H1 (cell line): Measurements from ENCODE around the gene ZNF318. TPM values are rescaled to one million over a fixed set of nuclear protein-coding genes. Genes with fewer than 3 reads are reported as not detected.

Experiments
- CTCF ChIA-PET: fragments of 300-600 bp; sonication (Branson Sonifier 250); formaldehyde crosslinking; loops from one replicate; lab custom pipeline; 2021; ENCODE audit not compliant: partially characterized antibody; lab: Charles Lee
- POLR2A ChIA-PET: fragments of 300-600 bp; sonication (Branson Sonifier 250); formaldehyde crosslinking; loops from one replicate; lab custom pipeline; 2021; ENCODE audit warnings: inconsistent platforms; ENCODE audit not compliant: partially characterized antibody; lab: Charles Lee
- DNase-seq, 2 experiments: peaks; one replicate each; pipeline versions ENCODE4 v3.0.0 to v3.0.0-alpha.2; 2010 to 2022; ENCODE audit warnings: low spot score in 2 of 2, low read depth in 1 of 2, mixed read lengths in 1 of 2
- FAIRE-seq: peaks from 2 replicates; lab custom pipeline; 2011; peaks lifted over from hg19 to GRCh38; lab: Jason Lieb, UNC
- H2AFZ ChIP-seq: 2 replicates; pipeline ENCODE4 v1.8.1; 2012; ENCODE audit warnings: low read length, inconsistent platforms
- H2AK5ac ChIP-seq: 2 replicates; pipeline ENCODE4 v1.6.1; 2013; ENCODE audit warnings: low read depth, low read length
- H2BK120ac ChIP-seq: replicated peaks from 2 replicates; pipeline ENCODE3; 2013; ENCODE audit warnings: low read depth, low read length, inconsistent platforms
- H2BK12ac ChIP-seq: 2 replicates; pipeline ENCODE4 v1.6.1; 2013; ENCODE audit warnings: low read depth, low read length
- H2BK15ac ChIP-seq: 2 replicates; pipeline ENCODE4 v1.6.1; 2013; ENCODE audit warnings: low read length
- H2BK20ac ChIP-seq: 2 replicates; pipeline ENCODE4 v1.6.1; 2013; ENCODE audit warnings: low read length
- H2BK5ac ChIP-seq: 2 replicates; pipeline ENCODE4 v1.6.1; 2013; ENCODE audit warnings: low read depth, low read length
- H3K14ac ChIP-seq: 2 replicates; pipeline ENCODE4 v1.6.1; 2013; ENCODE audit warnings: inconsistent platforms; ENCODE audit not compliant: insufficient read length
- H3K18ac ChIP-seq: 2 replicates; pipeline ENCODE4 v1.6.1; 2013; ENCODE audit warnings: low read length; ENCODE audit errors: extremely low read depth
- H3K23ac ChIP-seq: 2 replicates; pipeline ENCODE4 v1.6.1; 2013; ENCODE audit warnings: inconsistent platforms; ENCODE audit not compliant: insufficient read length
- H3K23me2 ChIP-seq: 2 replicates; pipeline ENCODE4 v1.6.1; 2013; ENCODE audit warnings: low read depth, low read length
- H3K27ac ChIP-seq: 2 replicates; pipeline ENCODE4 v1.6.1; 2011; ENCODE audit warnings: low read depth, low read length, inconsistent platforms
- H3K27me3 ChIP-seq, 4 experiments: replicated peaks in 1 of 4; 1 replicate in 1 of 4; 2 replicates in 3 of 4; pipeline versions ENCODE4 v1.6.1 to v1.8.1; 2011 to 2013; ENCODE audit warnings: low read length in 3 of 4, mild to moderate bottlenecking in 3 of 4, inconsistent platforms in 2 of 4, mixed read lengths in 2 of 4, moderate library complexity in 1 of 4; ENCODE audit not compliant: control insufficient read depth in 3 of 4, insufficient read depth in 3 of 4; ENCODE audit errors: extremely low read depth in 1 of 4
- H3K36me3 ChIP-seq, 4 experiments: 2 replicates each; pipeline versions ENCODE4 v1.6.1 to v1.8.1; 2011 to 2013; ENCODE audit warnings: mild to moderate bottlenecking in 4 of 4, low read length in 3 of 4, moderate library complexity in 2 of 4, control low read depth in 1 of 4, inconsistent platforms in 1 of 4; ENCODE audit not compliant: insufficient read depth in 4 of 4, control insufficient read depth in 2 of 4
- H3K4ac ChIP-seq: replicated peaks from 2 replicates; pipeline ENCODE3; 2013; ENCODE audit warnings: low read length, low read depth, mixed read lengths, inconsistent platforms; ENCODE audit not compliant: insufficient read length
- H3K4me1 ChIP-seq, 4 experiments: replicated peaks in 1 of 4; 1 replicate in 1 of 4; 2 replicates in 3 of 4; pipeline versions ENCODE4 v1.6.1 to v1.8.1; 2011 to 2013; ENCODE audit warnings: low read length in 3 of 4, inconsistent platforms in 2 of 4, mixed read lengths in 1 of 4; ENCODE audit not compliant: insufficient read depth in 4 of 4, control insufficient read depth in 3 of 4
- H3K4me2 ChIP-seq, 2 experiments: 2 replicates each; pipeline versions ENCODE4 v1.6.1 to v1.8.1; 2011 to 2013; ENCODE audit warnings: low read depth in 2 of 2, low read length in 2 of 2, control low read depth in 1 of 2, inconsistent platforms in 1 of 2, mild to moderate bottlenecking in 1 of 2; ENCODE audit not compliant: insufficient read depth in 1 of 2
- H3K4me3 ChIP-seq, 4 experiments: fragments of 200-600, 300-600 bp in 1 of 4; sonication (generic), shearing (Covaris generic), sonication (Bioruptor Twin) in 1 of 4; 2 replicates each; pipeline versions ENCODE4 v1.5.1 to v1.8.1; 2011 to 2016; ENCODE audit warnings: low read length in 4 of 4, low read depth in 3 of 4, control low read depth in 2 of 4, inconsistent platforms in 2 of 4, mild to moderate bottlenecking in 2 of 4, mixed read lengths in 1 of 4, moderate library complexity in 1 of 4; ENCODE audit not compliant: insufficient read depth in 2 of 4; ENCODE audit errors: extremely low read depth in 1 of 4
- H3K56ac ChIP-seq: replicated peaks from 2 replicates; pipeline ENCODE3; 2013; ENCODE audit warnings: low read depth, mild to moderate bottlenecking, mixed read lengths, low read length, inconsistent platforms; ENCODE audit not compliant: insufficient read length
- H3K79me1 ChIP-seq: 2 replicates; pipeline ENCODE4 v1.6.1; 2013; ENCODE audit warnings: low read depth, low read length, control low read depth
- H3K79me2 ChIP-seq, 2 experiments: 2 replicates each; pipeline versions ENCODE4 v1.6.1 to v1.8.1; 2012 to 2013; ENCODE audit warnings: low read length in 2 of 2, mild to moderate bottlenecking in 2 of 2, inconsistent platforms in 1 of 2; ENCODE audit not compliant: insufficient read depth in 2 of 2, control insufficient read depth in 1 of 2
- H3K9ac ChIP-seq, 4 experiments: replicated peaks in 1 of 4; 1 replicate in 1 of 4; 2 replicates in 3 of 4; pipeline versions ENCODE4 v1.6.1 to v1.8.1; 2011 to 2013; ENCODE audit warnings: low read depth in 3 of 4, low read length in 3 of 4, control low read depth in 2 of 4, mild to moderate bottlenecking in 2 of 4, moderate library complexity in 2 of 4, inconsistent platforms in 1 of 4; ENCODE audit errors: extremely low read depth in 1 of 4
- H3K9me3 ChIP-seq, 2 experiments: 2 replicates each; pipeline versions ENCODE4 v1.6.1 to v1.8.1; 2012 to 2013; ENCODE audit warnings: mild to moderate bottlenecking in 2 of 2, moderate library complexity in 2 of 2, control low read depth in 1 of 2, inconsistent platforms in 1 of 2, low read depth in 1 of 2, low read length in 1 of 2, mixed read lengths in 1 of 2; ENCODE audit not compliant: insufficient read depth in 2 of 2
- H4K20me1 ChIP-seq, 2 experiments: replicated peaks in 1 of 2; 2 replicates each; pipeline versions ENCODE3 to v1.8.1; 2011 to 2013; ENCODE audit warnings: inconsistent platforms in 2 of 2, low read length in 2 of 2, mild to moderate bottlenecking in 1 of 2; ENCODE audit not compliant: insufficient read depth in 2 of 2, control insufficient read depth in 1 of 2
- H4K5ac ChIP-seq: 2 replicates; pipeline ENCODE4 v1.6.1; 2013; ENCODE audit warnings: low read length, low read depth, mixed read lengths, inconsistent platforms; ENCODE audit not compliant: insufficient read length
- H4K8ac ChIP-seq: 2 replicates; pipeline ENCODE4 v1.8.0; 2013; ENCODE audit warnings: mild to moderate bottlenecking, moderate library complexity, low read length, inconsistent platforms; ENCODE audit not compliant: insufficient read depth; ENCODE audit errors: extremely low read depth
- H4K91ac ChIP-seq: replicated peaks from 2 replicates; pipeline ENCODE3; 2013; ENCODE audit warnings: low read length, mixed read lengths, inconsistent platforms; ENCODE audit not compliant: insufficient read length
- BRCA1 ChIP-seq: IDR thresholded peaks from 2 replicates; pipeline ENCODE4 v1.6.1; 2012; ENCODE audit warnings: low read depth, low read length, improper control_type of control experiment
- CEBPB ChIP-seq: IDR thresholded peaks from 2 replicates; pipeline ENCODE4 v1.6.1; 2012; ENCODE audit warnings: low read depth, low read length
- E2F6 ChIP-seq: IDR thresholded peaks from 2 replicates; pipeline ENCODE4 v1.6.1; 2012; ENCODE audit warnings: inconsistent platforms
- HDAC2 ChIP-seq, 2 experiments: fragments of 300-600 bp in 1 of 2; sonication (generic) in 1 of 2; IDR thresholded peaks; 2 replicates each; pipeline ENCODE4 v1.6.1; 2011 to 2012; ENCODE audit warnings: low read depth in 2 of 2, low read length in 2 of 2, mild to moderate bottlenecking in 2 of 2, moderate library complexity in 2 of 2, borderline replicate concordance in 1 of 2, inconsistent platforms in 1 of 2
- JUND ChIP-seq: IDR thresholded peaks from 2 replicates; pipeline ENCODE4 v1.6.1; 2011; ENCODE audit warnings: mild to moderate bottlenecking, improper control_type of control experiment, low read length
- NRF1 ChIP-seq: IDR thresholded peaks from 2 replicates; pipeline ENCODE4 v1.6.1; 2011; ENCODE audit warnings: mild to moderate bottlenecking, low read depth, low read length, improper control_type of control experiment
- POU5F1 ChIP-seq: IDR thresholded peaks from 2 replicates; pipeline ENCODE4 v1.6.1; 2011; ENCODE audit warnings: low read depth, mild to moderate bottlenecking, low read length, moderate library complexity
- TEAD4 ChIP-seq: IDR thresholded peaks from 2 replicates; pipeline ENCODE4 v1.6.1; 2012; ENCODE audit warnings: low read depth, low read length, inconsistent platforms, mixed read lengths
- WGBS, 2 experiments: shearing (Covaris generic) in 1 of 2; methylation state at CpG; one replicate each; pipeline versions ENCODE4 v1.1.6 to v1.1.7; 2013 to 2015; ENCODE audit warnings: low lambda C conversion rate in 2 of 2, mixed read lengths in 2 of 2, inconsistent platforms in 1 of 2, low coverage in 1 of 2, missing lambda C conversion rate in 1 of 2; ENCODE audit not compliant: insufficient replicate concordance in 2 of 2, insufficient coverage in 1 of 2, insufficient read length in 1 of 2; ENCODE audit errors: extremely low coverage in 1 of 2, missing lambda C conversion rate in 1 of 2; 5-methylcytosine and 5-hydroxymethylcytosine counted together
- polyA plus RNA-seq, 7 experiments: library from polyadenylated mRNA; depleted of rRNA in 3 of 7; stranded (reverse) in 5 of 7; unstranded in 2 of 7; fragments of >200 nt in 5 of 7; fragments of 200-250 nt in 2 of 7; gene quantifications; 1 replicate in 5 of 7; 2 replicates in 1 of 7; 4 replicates in 1 of 7; pipeline versions ENCODE4 v1.2.1 to v1.2.3, GENCODE V29; 2011 to 2013; ENCODE audit warnings: missing spikeins in 2 of 7, mixed read lengths in 2 of 7
- total RNA-seq: library from RNA; stranded (reverse); fragmentation: NEBNext Ultra II Directional; extraction: Animal tissue kit (Norgen Biotek cat#: 25700); gene quantifications from 2 replicates; pipeline ENCODE4 v1.2.1, GENCODE V29; 2021

The ZNF318 gene
- total and polyA plus RNA-seq, 2 of the 8 experiments (the other 6 are each of a cell fraction or from before 2014, with no cell fraction given) = 10.2 to 22.1 TPM

GRCh38 chr6:43375693-43376092 lies 6.2 kb upstream of the ZNF318 start:
- Histone ChIP-seq H3K4ac (no peak overlapping the region), H2BK5ac (no peak overlapping the region), H3K18ac (no peak overlapping the region), H4K20me1 (no peaks in the 10 kb centered on the region), H3K4me1 (no peaks in the 10 kb centered on the region), H3K79me2 (no peaks in the 10 kb centered on the region), H3K56ac (no peak overlapping the region), H3K23ac (no peak overlapping the region), H2BK20ac (no peak overlapping the region), H3K9me3 (no peaks in the 10 kb centered on the region), H3K23me2 (no peaks in the 10 kb centered on the region), H3K27me3 (no peaks in the 10 kb centered on the region), H3K14ac (no peak overlapping the region), H2BK15ac (no peak overlapping the region), H3K4me3 (no peak overlapping the region), H4K5ac (no peak overlapping the region), H3K9ac (no peak overlapping the region), H4K91ac (no peak overlapping the region), H2AK5ac (no peak overlapping the region), H2BK12ac (no peak overlapping the region), H3K27ac (no peak overlapping the region), H2BK120ac (no peak overlapping the region), H4K8ac (no peak overlapping the region), H3K36me3 (no peaks in the 10 kb centered on the region), H2AFZ (no peak overlapping the region), H3K79me1 (no peaks in the 10 kb centered on the region), H3K4me2 (no peak overlapping the region)
- 95% methylated on average over 4 of the region's 4 CpGs; no CpG with 5 or more reads in 1 of the 2 experiments for WGBS, 2 experiments
- no peak for DNase-seq
- no peak for FAIRE-seq
- CTCF ChIA-PET = interaction anchor here (0.8 to 2.7 kb wide), 10 partner anchors 9 to 81 kb away, joined by 3 to 9 read pairs (median 4); no protein-coding TSS in a partner anchor
- POLR2A ChIA-PET = interaction anchor here (0.9 kb wide), 1 partner anchor 13 kb away, joined by 3 read pairs; no protein-coding TSS in a partner anchor
- TF ChIP-seq NRF1 (no peak), HDAC2 (IDR thresholded peaks at IDR 0.05; ENCODE audit: borderline replicate concordance in 1 of 2, low read depth in 2 of 2, low read length in 2 of 2) (no peak), CEBPB (no peak), TEAD4 (no peak), POU5F1 (no peak), E2F6 (no peak), BRCA1 (no peak), JUND (no peak)
